PC-9 (cell line): ENCODE data around the gene CST7.

Experiments
- CTCF ChIP-seq: fragments of 200-600 bp; sonication (generic); conservative IDR thresholded peaks from 2 replicates; pipeline ENCODE4 v1.6.1; 2017; ENCODE audit warnings: mixed run types, antibody characterized with exemption, mild to moderate bottlenecking, moderate library complexity
- EZH2 ChIP-seq: fragments of 200-600 bp; sonication (generic); IDR thresholded peaks from 2 replicates; pipeline ENCODE4 v1.8.0; 2017; ENCODE audit warnings: antibody characterized with exemption, low read depth

GRCh38 chr20:24998121-24998520 is 49.1 kb downstream of the CST7 start:
- TF ChIP-seq CTCF (no peak), EZH2 (no peak)
